Activated CD8-positive, alpha-beta memory T cell treated with anti-CD3 and anti-CD28 coated beads, Interleukin-2, amount 50 U/mL, for 4 hours (primary cell): ENCODE results near the gene NAXE.
A peak's percentile ranks its signal among the peaks of the same experiment; 100 is the strongest.
"Not testable (repeated sequence)": the region's sequence is repeated elsewhere in the genome, so short reads cannot be mapped to it uniquely, and the experiment has no call there.

ENCODE experiments used
- DNase-seq: peaks from one replicate; pipeline ENCODE4 v3.0.0-alpha.2; 2020

Gene NAXE

GRCh38 chr1:156591432-156592157 is at the start of gene NAXE:
TSS of gene NAXE (plus strand) at chr1:156591776. CDS start at chr1:156591805, 29 bp downstream.
- peak; percentile 69 for DNase-seq

DNA sequence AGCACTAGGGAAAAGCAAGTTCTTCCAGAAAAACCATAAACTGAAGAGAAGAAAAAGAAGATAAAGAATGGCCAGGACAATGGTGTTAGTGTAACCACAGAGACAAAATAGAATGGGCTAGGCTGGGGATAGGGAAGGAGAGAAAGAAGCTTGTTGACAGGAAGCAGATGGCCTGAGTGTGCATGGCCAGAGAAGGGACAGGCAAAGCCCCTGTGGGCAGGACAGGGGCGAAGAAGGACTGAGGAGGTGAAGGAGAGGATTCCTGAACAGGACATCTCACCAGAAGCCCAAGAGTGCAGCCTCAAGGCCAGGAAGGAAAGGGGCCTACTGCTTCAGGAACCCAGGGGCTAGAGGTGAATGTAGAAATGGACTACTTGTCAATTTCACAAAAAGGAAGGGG is 48.5 kb upstream of the NAXE start:
- DNase-seq = no peak

DNA sequence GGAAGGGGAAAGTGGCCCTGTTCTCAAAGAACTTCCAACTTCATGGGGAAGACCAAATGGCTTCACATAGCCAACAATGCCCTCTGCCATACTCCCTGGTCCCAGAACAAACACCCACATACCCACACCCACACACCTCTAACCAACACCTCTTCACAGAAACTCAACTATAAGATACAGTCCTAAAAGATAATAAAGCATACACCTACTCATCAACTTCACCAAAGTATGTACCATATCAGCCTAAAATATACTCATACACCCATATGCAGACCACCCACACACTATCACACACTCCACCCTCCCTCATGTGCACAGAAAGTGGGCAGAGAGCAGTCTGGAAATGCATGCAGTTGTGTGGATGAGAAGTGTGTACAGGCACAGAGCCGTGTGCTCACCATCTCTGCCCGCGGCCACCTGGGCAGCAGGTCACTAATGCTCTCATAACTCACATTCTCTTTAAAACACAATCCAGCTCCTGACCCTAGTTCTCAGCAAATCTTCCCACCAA is 46.9 kb upstream of the NAXE start:
- no peak for DNase-seq

DNA sequence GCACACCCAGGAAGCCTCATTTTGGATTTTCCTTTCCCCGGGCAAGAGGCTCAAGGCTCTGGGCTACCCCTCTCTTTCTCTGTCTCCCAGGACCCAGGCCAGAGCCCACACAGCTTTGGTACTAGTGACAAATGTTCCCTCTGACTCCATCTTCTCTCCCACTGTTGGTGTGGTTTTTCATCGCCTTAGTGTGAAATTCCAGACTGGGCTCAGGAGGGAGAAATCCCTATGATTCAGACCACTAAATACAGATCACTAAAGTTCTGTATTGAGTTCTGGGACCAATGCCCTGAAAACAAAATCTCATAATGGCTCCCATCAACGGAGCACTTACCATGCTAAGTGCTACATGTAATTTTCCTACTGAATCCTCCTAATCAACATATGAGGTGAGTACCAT is 45.3 kb upstream of the NAXE start:
- no peak for DNase-seq

- DNase-seq = no peak
Observed at GRCh38 chr1:156547434-156547833, 44.1 kb upstream of the NAXE start.

DNA sequence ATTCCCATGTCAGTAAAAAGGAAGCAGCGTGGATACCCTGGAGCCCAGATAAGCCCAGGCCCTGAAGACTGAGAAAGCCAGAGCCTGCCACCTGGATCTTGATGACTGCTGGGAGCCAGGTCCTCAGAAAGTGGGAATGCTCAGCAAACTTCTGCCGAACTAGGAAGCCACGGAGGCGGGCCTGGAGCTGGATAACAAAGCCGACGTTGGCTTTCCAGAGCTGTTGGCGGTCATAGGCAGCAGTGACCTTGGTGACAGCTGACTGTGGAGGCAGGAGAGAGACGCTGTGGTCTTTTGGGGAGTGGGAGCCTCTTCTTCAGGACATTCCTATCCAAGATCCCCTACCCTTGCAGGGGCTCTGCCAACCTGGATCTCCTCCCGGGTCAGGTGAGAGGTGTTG is 43.6 kb upstream of the NAXE start:
- DNase-seq = no peak

DNA sequence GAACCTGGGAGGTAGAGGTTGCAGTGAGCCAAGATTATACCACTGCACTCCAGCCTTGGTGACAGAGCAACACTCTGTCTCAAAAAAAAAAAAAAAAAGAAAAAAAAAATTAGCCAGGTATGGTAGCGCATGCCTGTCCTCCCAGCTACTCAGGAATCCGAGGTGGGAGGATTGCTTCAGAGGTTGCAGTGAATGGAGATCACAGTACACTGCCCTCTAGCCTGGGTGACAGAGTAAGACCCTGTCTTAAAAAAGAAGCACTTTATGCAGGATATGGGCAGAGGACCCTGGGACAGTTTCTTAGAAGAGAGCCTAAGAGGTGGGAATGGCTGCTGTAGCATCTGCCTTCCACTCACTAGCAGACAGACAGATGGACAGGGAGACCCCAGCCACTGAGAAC is 42.2 kb upstream of the NAXE start:
- DNase-seq = no peak

DNA sequence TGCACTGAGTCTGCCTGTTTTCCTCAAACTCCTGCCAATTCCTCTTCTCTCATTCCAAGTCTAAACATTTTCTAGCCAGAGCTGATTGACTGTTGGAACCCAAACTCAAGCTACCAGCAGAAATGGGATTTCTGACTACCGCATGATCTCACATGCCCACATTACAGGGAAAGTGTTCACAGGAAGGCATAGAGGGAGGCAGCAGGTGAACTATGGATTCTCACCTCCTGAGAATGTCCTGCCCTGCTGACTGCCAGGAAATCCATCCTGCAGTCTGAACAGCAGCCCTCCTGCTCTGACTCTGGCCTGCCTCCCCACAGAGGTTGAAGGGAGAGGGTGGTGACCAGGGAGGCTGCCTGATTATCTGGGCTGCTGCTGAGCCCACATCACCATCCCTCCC is 41.7 kb upstream of the NAXE start:
- no peak for DNase-seq

- no peak for DNase-seq
Observed at GRCh38 chr1:156550346-156550745, 41.2 kb upstream of the NAXE start.

DNA sequence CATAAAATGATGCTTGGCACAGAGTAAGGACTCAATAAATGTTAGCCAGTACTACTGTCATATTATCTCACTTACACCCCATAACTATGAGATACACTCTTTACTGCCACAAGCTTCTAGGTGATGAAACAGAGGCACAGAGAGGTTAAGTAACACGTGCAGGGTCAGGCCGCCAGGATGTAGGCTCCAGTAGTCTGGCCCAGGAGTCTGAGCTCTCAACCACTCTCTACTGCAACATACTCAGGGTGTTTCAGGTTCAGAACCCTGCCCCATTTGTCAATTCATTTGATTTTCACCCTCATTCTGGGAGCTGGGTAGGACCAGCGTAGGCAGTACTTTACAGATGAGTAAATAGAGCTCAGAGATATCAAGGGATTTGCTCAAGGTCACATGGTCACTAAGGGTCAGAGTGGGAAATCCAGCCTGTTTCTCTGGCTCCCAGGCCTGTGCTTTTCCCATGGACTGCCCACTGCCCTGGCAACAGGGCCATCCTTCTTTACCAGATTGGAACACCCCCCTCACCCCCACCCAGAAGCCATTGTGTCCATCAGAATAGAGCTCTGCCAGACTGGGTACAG is 40.4 kb upstream of the NAXE start:
- DNase-seq = no peak

GRCh38 chr1:156551869-156552268 is 39.7 kb upstream of the NAXE start:
- no peak for DNase-seq

GRCh38 chr1:156552518-156552917 is 39.1 kb upstream of the NAXE start:
- DNase-seq = no peak

- DNase-seq = not testable (repeated sequence)
Observed at GRCh38 chr1:156552937-156553336, 38.6 kb upstream of the NAXE start.

DNA sequence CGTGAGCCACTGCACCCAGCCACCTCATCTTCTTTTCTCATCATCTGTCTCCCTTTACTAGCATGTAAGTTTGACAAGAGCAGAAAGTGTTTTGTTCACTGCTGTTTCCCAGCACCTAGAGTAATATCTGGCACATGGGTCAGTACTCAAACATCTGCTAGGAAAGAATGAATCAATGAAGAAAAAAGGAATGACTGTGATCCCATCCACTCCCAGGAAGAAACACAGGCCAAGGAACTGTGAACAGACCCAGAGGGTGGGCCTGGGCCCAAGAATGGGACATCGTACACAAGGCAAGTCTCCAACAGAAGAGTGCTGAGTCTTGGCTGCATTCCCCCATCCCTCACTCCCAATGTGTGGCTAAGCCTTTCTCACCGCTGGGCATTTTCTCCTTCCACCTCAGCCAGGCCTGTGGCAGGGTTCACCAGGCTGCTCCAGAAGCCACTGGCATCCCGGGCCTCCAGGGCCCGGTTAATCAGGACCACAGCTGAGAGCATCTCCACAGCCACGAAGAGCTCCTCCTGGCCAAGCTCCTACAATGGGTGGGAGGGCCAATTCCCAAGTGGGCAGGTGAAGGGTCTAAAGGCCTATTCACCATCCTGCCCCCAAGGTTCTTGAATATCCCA is 37.6 kb upstream of the NAXE start:
- no peak for DNase-seq

- no peak for DNase-seq
Observed at GRCh38 chr1:156554971-156555370, 36.6 kb upstream of the NAXE start.

GRCh38 chr1:156555715-156556114 is 35.9 kb upstream of the NAXE start:
- DNase-seq = no peak

DNA sequence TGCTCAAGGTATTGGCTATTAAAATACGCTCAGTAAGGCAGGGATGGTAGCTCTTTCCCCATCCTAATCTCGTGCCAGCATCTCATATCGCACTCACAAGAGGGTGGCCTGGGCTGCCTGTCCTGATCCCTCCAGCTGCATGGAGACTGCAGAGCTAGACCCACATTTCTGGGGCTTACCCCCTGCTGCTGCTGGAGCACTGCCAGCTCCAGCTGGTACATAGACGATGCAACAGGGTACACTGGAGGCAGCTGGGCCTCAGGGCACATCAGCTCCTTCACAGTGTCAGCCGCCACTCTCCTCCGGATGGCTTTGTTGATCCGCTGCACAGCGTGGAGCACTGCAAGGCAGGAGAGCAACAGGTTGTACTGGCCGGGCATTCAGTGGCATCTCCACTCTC is 35.2 kb upstream of the NAXE start:
- DNase-seq = no peak

- no peak for DNase-seq
Observed at GRCh38 chr1:156559086-156559796, 32.3 kb upstream of the NAXE start.

DNA sequence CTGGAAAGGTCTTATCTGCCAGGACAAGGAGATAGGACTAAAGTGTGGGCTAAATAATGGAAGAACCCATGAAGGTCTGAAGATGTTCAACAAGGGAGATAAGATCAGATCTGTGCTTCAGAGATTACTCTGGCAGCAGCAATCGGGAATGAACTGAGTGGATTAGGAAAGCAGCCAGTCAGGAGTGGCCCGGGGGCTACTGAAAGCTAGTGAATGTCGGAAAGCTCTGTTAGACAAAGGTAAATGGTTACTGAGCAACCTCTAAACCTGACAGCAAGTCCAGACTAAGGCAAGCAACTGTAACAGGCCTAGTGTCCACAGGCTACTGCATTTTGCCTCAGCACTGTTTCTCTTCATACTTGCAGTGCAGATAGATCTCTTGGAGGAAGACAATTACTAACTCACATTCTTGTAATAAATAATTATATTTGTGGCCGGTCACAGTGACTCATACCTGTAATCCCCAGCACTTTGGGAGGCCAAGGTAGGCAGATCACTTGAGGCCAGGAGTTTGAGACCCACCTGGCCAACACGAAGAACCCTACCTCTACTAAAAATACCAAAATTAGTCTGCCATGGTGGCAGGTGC is 31.7 kb upstream of the NAXE start:
- no peak for DNase-seq

DNA sequence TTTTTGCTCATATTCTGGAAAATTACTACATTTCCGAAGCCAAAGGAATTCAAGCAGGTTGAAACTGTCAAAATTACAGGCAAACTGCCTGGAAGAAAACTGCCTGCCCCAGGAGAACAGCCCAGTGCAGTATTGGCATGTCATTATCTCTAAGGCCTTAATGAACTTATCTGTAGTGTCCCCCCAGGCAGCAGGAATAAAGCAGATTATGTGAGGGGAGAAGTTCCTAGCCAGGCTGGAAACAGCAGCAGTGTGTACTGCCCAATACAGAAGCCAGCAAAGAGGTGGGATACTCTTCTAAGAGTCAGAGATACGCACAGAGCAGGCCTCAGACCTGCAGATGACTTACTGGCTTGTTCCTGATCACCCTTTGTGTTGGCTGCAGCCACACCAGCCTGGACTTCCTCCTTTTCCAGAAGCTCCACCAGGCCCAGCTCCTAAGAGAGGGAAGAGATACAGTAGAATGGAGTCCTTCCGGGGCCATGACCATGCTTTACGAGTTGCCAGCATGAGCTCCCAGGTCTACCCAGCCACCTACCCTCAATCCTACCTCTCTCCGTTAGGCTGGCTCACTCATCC is 30.9 kb upstream of the NAXE start:
- DNase-seq = no peak

DNA sequence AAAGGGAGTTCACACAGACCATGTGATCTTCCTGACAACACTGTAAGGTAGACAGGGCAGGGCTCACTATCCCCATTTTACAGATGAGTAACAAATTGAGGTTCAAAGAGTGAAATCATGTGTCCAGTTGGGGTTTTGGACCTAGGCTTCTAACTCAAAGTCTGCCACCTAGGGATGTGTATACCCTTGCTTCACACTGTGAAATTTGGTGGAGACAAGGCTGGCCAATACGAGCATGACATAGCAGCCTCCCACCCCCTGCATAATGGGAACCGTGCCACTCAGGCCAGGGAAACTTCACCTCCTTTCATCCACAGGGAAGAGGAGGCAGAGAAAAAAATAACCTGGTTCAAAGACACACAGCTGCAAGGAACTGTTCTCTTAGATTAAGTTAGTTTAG is 26.1 kb upstream of the NAXE start:
- no peak for DNase-seq

- no peak for DNase-seq
Observed at GRCh38 chr1:156566436-156566835, 25.1 kb upstream of the NAXE start.
